GM12873 (cell line): Measurements from ENCODE around the gene NBEAL1.

Experiments
- TF ChIP-seq, protein P1 (sequence below): IDR thresholded peaks from 2 replicates; pipeline ENCODE4 v1.5.1; 2012; ENCODE audit warnings: low read depth, mild to moderate bottlenecking, moderate library complexity, low read length, control low read depth; ENCODE audit not compliant: insufficient read depth; ENCODE audit errors: missing control alignments

Gene NBEAL1

DNA sequence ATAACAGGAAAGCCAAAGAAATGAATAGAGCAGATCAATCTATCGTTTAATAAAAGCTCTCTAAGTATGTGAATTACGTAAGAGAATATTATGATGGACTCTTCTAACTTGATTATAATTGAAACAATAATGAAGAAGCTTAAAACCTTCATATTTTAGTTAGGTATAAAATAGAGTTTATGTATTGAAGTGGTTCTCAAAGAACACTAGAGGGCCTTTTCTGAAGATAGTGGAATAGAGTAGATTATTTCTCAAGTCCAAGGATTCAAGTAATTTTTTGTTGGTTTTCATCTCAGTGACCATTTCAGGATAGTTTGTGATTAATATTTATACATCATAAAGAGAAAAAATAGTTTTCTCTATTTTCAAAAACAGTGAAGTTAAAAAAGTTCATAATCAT is 97.7 kb downstream of the NBEAL1 start:
- TF ChIP-seq, protein P1, sequence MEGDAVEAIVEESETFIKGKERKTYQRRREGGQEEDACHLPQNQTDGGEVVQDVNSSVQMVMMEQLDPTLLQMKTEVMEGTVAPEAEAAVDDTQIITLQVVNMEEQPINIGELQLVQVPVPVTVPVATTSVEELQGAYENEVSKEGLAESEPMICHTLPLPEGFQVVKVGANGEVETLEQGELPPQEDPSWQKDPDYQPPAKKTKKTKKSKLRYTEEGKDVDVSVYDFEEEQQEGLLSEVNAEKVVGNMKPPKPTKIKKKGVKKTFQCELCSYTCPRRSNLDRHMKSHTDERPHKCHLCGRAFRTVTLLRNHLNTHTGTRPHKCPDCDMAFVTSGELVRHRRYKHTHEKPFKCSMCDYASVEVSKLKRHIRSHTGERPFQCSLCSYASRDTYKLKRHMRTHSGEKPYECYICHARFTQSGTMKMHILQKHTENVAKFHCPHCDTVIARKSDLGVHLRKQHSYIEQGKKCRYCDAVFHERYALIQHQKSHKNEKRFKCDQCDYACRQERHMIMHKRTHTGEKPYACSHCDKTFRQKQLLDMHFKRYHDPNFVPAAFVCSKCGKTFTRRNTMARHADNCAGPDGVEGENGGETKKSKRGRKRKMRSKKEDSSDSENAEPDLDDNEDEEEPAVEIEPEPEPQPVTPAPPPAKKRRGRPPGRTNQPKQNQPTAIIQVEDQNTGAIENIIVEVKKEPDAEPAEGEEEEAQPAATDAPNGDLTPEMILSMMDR = no peak

DNA sequence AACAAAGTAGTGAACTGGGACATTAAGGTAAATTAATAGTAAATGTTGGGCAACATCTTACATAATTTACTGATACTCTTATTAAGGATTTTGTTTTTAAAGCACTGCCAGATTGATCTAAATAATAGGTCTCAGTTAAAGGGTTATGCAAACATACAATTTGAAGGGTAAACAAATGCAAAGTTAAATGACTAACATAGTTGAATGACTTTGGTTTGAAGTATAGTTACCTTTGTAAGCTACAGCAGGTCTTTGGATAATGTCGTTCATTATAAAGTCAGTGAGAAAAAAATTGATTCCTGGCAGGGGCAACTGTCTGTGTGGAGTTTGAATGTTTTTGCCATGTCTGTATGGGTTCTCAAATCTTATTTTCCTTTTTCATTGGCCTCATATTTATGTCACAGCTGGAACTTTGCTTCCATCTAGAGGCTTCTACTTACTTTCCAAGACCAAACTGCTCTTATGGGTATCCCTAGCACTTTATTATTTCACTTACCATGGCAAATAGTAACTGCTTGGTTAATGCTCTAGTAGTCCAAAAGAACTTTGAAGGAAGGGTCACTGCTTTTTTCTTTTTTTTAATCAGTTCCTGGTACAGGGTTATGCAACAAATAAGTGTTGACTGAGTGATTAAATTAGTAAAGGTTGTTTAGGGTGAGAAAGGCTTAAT is 107.8 kb downstream of the NBEAL1 start:
- TF ChIP-seq, protein P1 = peak; percentile 24

DNA sequence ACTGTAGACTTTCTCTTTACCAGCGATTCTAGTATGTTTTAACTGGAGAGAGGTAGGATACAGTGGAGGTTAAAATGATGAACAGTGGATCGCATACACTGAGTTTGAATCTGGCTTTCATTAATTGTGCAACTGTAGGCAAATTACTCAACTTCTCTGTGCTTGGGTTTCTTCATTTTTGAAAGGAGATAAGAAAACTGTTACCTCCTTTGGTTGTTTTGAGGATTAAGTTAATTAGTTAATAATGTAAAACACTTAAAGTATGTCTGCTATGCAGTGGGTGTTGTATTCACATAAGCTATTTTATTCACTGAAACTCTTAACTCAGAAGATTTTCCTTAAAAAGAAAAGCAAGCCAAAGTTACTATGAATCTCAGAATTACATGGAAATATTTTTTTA is 112.3 kb downstream of the NBEAL1 start:
- TF ChIP-seq, protein P1 = no peak

DNA sequence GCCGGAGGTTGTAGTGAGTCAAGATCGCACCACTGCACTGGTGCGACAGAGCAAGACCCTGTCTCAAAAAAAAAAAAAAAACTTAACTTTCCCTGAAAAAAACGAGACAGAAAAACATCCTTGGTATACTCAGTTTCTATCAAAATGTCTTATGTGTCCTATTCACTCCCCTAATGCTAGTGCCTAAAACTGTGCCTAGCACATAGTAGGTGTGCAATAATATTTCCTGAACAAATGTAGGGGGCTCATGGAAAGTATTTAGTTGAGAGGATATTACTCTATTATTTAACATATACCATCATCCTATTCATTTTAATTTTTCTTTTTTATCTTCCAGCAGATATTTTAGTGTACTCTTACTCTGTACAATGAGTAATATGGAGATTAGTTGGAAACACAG is 120.4 kb downstream of the NBEAL1 start:
- TF ChIP-seq, protein P1 = no peak

DNA sequence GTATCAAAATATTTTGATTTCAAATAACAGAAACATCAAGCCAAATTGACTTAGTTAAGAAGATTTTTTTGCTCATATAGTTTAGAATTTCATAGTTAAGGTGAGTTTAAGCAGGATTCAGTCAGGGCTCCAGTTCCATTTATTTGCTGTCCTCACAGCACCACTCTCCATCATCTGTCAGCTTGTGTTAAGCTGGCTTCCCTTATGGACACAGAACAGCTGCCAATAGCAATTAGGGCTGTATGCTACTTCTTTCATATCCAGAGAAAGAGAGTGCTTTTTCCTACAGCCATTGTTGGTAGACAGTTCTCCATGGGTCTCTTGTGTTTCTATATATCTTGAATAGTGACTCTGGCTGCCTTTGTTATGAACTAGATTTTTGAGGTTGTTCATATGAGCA is 128.7 kb downstream of the NBEAL1 start:
- TF ChIP-seq, protein P1 = no peak

DNA sequence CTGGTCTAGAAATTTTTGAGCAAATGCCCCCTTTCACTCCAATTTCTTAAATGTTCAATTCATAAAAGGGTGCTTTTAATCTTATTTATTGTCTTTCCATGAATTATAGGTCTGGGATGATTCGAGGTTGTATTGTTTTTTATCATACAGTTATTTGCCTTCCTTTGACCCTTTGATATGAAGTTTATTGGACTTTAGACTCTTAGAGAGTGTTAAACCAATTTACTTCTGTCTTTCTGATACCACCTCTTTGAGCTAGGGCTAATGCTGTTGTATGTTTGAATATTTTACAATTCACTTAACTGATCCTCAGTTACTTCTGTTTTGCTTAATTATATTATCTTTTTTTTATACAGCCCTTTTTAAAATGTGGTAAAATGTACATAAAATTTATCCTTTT is 134.5 kb downstream of the NBEAL1 start:
- TF ChIP-seq, protein P1 = no peak

DNA sequence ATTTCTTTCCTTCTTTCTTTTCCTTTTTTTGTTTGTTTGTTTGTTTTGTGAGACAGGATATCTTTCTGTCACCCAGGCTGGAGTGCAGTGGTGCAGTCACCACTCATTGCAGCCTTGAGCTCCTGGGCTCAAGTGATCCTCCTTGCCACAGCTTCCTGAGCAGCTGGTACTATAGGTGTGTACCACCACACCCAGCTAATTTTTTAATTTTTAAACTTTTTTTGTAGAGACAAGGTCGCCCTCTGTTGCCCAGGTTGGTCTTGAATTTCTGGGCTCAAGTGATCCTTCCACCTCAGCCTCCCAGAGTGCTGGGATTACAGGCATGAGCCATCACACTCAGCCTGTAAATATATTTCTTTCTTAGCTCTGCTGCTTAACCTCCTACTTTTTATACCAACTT is 140.7 kb downstream of the NBEAL1 start:
- TF ChIP-seq, protein P1 = no peak
